ENCODE measurements around the gene GTF2F1.
"Not testable (repeated sequence)": the region's sequence is repeated elsewhere in the genome, so short reads cannot be mapped to it uniquely, and the experiment has no call there.

The GTF2F1 gene

GRCh38 chr19:6359568-6360341 lies 33.2 kb downstream of the GTF2F1 start:
- Histone ChIP-seq H4K12ac (ENCODE audit: low read depth, low read length) (no peak overlapping the region), H3K18ac (ENCODE audit: low read length) (no peak overlapping the region), H2AK5ac (ENCODE audit: low read length) (no peak overlapping the region), H3K9me3 (ENCODE audit: insufficient read depth, low read depth, low read length) (peaks cover 2% of the 10 kb centered on the region), H3K27ac (ENCODE audit: low read depth, low read length) (no peak overlapping the region), H2BK120ac (ENCODE audit: insufficient read depth, low read length, poor library complexity) (no peak overlapping the region), H3K36me3 (ENCODE audit: control insufficient read depth in 1 of 2, insufficient read depth in 2 of 2, low read length in 2 of 2) (peaks cover 8 to 10% of the 10 kb centered on the region in 2 experiments), H3K4me1 (ENCODE audit: control insufficient read depth in 1 of 2, insufficient read depth in 2 of 2, low read length in 2 of 2) (peaks cover 3 to 7% of the 10 kb centered on the region in 2 experiments), H2BK12ac (ENCODE audit: low read length) (no peak overlapping the region), H4K91ac (ENCODE audit: low read depth, low read length) (no peak overlapping the region), H4K8ac (ENCODE audit: low read depth, low read length) (no peak overlapping the region), H3K4ac (ENCODE audit: low read depth, low read length) (no peak overlapping the region), H3K79me1 (ENCODE audit: low read length) (peaks cover 8% of the 10 kb centered on the region), H3K14ac (ENCODE audit: low read length) (no peak overlapping the region), H2BK5ac (ENCODE audit: low read depth, low read length, poor library complexity) (no peak overlapping the region), H3K4me2 (ENCODE audit: low read length) (no peak overlapping the region), H3K27me3 (ENCODE audit: insufficient read depth, low read length) (no peaks in the 10 kb centered on the region), H3K9ac (ENCODE audit: low read length) (no peak overlapping the region), H3K23ac (ENCODE audit: low read length) (no peak overlapping the region), H3K79me2 (ENCODE audit: control insufficient read depth, insufficient read depth, low read length, poor library complexity) (peaks cover 10% of the 10 kb centered on the region), H2AFZ (ENCODE audit: insufficient read depth, low read length, poor library complexity) (no peak overlapping the region), H3K4me3 (ENCODE audit: low read depth, low read length) (no peak overlapping the region)
- no CpG with 5 or more reads among the region's 5 CpGs for WGBS (ENCODE audit: extremely low coverage, insufficient coverage, insufficient read length)
- DNase-seq, result no peak

- peaks cover 3 to 7% of the 10 kb centered on the region in 2 experiments for H3K4me1 ChIP-seq (ENCODE audit: control insufficient read depth in 1 of 2, insufficient read depth in 2 of 2, low read length in 2 of 2)
- no peak overlapping the region for H2AFZ ChIP-seq (ENCODE audit: insufficient read depth, low read length, poor library complexity)
- H3K27ac ChIP-seq (ENCODE audit: low read depth, low read length), result no peak overlapping the region
- H2BK120ac ChIP-seq (ENCODE audit: insufficient read depth, low read length, poor library complexity), result no peak overlapping the region
- no CpG with 5 or more reads among the region's 9 CpGs for WGBS (ENCODE audit: extremely low coverage, insufficient coverage, insufficient read length)
- peaks cover 8% of the 10 kb centered on the region for H3K79me1 ChIP-seq (ENCODE audit: low read length)
- no peak overlapping the region for H3K4me3 ChIP-seq (ENCODE audit: low read depth, low read length)
- no peaks in the 10 kb centered on the region for H3K27me3 ChIP-seq (ENCODE audit: insufficient read depth, low read length)
- H2BK5ac ChIP-seq (ENCODE audit: low read depth, low read length, poor library complexity), result no peak overlapping the region
- H3K4ac ChIP-seq (ENCODE audit: low read depth, low read length), result no peak overlapping the region
- H3K36me3 ChIP-seq (ENCODE audit: control insufficient read depth in 1 of 2, insufficient read depth in 2 of 2, low read length in 2 of 2), result no peaks in the 10 kb centered on the region
- no peak overlapping the region for H3K23ac ChIP-seq (ENCODE audit: low read length)
- H2BK12ac ChIP-seq (ENCODE audit: low read length), result no peak overlapping the region
- peaks cover 10% of the 10 kb centered on the region for H3K79me2 ChIP-seq (ENCODE audit: control insufficient read depth, insufficient read depth, low read length, poor library complexity)
- no peak overlapping the region for H2AK5ac ChIP-seq (ENCODE audit: low read length)
- H3K9me3 ChIP-seq (ENCODE audit: insufficient read depth, low read depth, low read length), result peaks cover 2% of the 10 kb centered on the region
- no peak overlapping the region for H4K91ac ChIP-seq (ENCODE audit: low read depth, low read length)
- DNase-seq, result peak; percentile 87 to 91
- H3K9ac ChIP-seq (ENCODE audit: low read length), result no peak overlapping the region
- H4K12ac ChIP-seq (ENCODE audit: low read depth, low read length), result no peak overlapping the region
- H4K8ac ChIP-seq (ENCODE audit: low read depth, low read length), result no peak overlapping the region
- no peak overlapping the region for H3K14ac ChIP-seq (ENCODE audit: low read length)
- H3K18ac ChIP-seq (ENCODE audit: low read length), result no peak overlapping the region
- H3K4me2 ChIP-seq (ENCODE audit: low read length), result no peak overlapping the region
Measured at GRCh38 chr19:6358003-6358402, 35.0 kb downstream of the GTF2F1 start.

- no peak overlapping the region for H3K4me2 ChIP-seq (ENCODE audit: low read length)
- WGBS (ENCODE audit: extremely low coverage, insufficient coverage, insufficient read length), result no CpG with 5 or more reads among the region's 14 CpGs
- H3K9me3 ChIP-seq (ENCODE audit: insufficient read depth, low read depth, low read length), result peaks cover 2% of the 10 kb centered on the region
- no peak overlapping the region for H3K4ac ChIP-seq (ENCODE audit: low read depth, low read length)
- H4K12ac ChIP-seq (ENCODE audit: low read depth, low read length), result no peak overlapping the region
- no peak overlapping the region for H2BK12ac ChIP-seq (ENCODE audit: low read length)
- H3K4me3 ChIP-seq (ENCODE audit: low read depth, low read length), result no peak overlapping the region
- H2BK5ac ChIP-seq (ENCODE audit: low read depth, low read length, poor library complexity), result no peak overlapping the region
- peaks cover 0 to 3% of the 10 kb centered on the region in 2 experiments for H3K4me1 ChIP-seq (ENCODE audit: control insufficient read depth in 1 of 2, insufficient read depth in 2 of 2, low read length in 2 of 2)
- H4K8ac ChIP-seq (ENCODE audit: low read depth, low read length), result no peak overlapping the region
- no peak for DNase-seq
- H3K79me1 ChIP-seq (ENCODE audit: low read length), result peaks cover 8% of the 10 kb centered on the region
- no peaks in the 10 kb centered on the region for H3K27me3 ChIP-seq (ENCODE audit: insufficient read depth, low read length)
- H3K9ac ChIP-seq (ENCODE audit: low read length), result no peak overlapping the region
- H2AK5ac ChIP-seq (ENCODE audit: low read length), result no peak overlapping the region
- H3K18ac ChIP-seq (ENCODE audit: low read length), result no peak overlapping the region
- H3K14ac ChIP-seq (ENCODE audit: low read length), result no peak overlapping the region
- no peak overlapping the region for H2BK120ac ChIP-seq (ENCODE audit: insufficient read depth, low read length, poor library complexity)
- no peak overlapping the region for H3K27ac ChIP-seq (ENCODE audit: low read depth, low read length)
- no peaks in the 10 kb centered on the region for H3K36me3 ChIP-seq (ENCODE audit: control insufficient read depth in 1 of 2, insufficient read depth in 2 of 2, low read length in 2 of 2)
- H3K79me2 ChIP-seq (ENCODE audit: control insufficient read depth, insufficient read depth, low read length, poor library complexity), result peaks cover 8% of the 10 kb centered on the region
- no peak overlapping the region for H2AFZ ChIP-seq (ENCODE audit: insufficient read depth, low read length, poor library complexity)
- H3K23ac ChIP-seq (ENCODE audit: low read length), result no peak overlapping the region
- H4K91ac ChIP-seq (ENCODE audit: low read depth, low read length), result no peak overlapping the region
Measured at GRCh38 chr19:6357174-6357573, 35.8 kb downstream of the GTF2F1 start.

GRCh38 chr19:6355321-6356040 lies 37.5 kb downstream of the GTF2F1 start:
- H3K4ac ChIP-seq (ENCODE audit: low read depth, low read length); H3K4me2 ChIP-seq (ENCODE audit: low read length); H2BK5ac ChIP-seq (ENCODE audit: low read depth, low read length, poor library complexity); H2BK120ac ChIP-seq (ENCODE audit: insufficient read depth, low read length, poor library complexity); H2BK12ac ChIP-seq (ENCODE audit: low read length); H3K4me3 ChIP-seq (ENCODE audit: low read depth, low read length); H3K18ac ChIP-seq (ENCODE audit: low read length); DNase-seq; H3K4me1 ChIP-seq (ENCODE audit: control insufficient read depth in 1 of 2, insufficient read depth in 2 of 2, low read length in 2 of 2); H3K79me1 ChIP-seq (ENCODE audit: low read length); H3K27me3 ChIP-seq (ENCODE audit: insufficient read depth, low read length); H3K79me2 ChIP-seq (ENCODE audit: control insufficient read depth, insufficient read depth, low read length, poor library complexity); H4K12ac ChIP-seq (ENCODE audit: low read depth, low read length); H4K8ac ChIP-seq (ENCODE audit: low read depth, low read length); H3K27ac ChIP-seq (ENCODE audit: low read depth, low read length); H2AK5ac ChIP-seq (ENCODE audit: low read length); H3K9me3 ChIP-seq (ENCODE audit: insufficient read depth, low read depth, low read length); H3K9ac ChIP-seq (ENCODE audit: low read length); H3K23ac ChIP-seq (ENCODE audit: low read length); H2AFZ ChIP-seq (ENCODE audit: insufficient read depth, low read length, poor library complexity); H4K91ac ChIP-seq (ENCODE audit: low read depth, low read length); H3K36me3 ChIP-seq (ENCODE audit: control insufficient read depth in 1 of 2, insufficient read depth in 2 of 2, low read length in 2 of 2); H3K14ac ChIP-seq (ENCODE audit: low read length): not testable (repeated sequence)
- WGBS (ENCODE audit: extremely low coverage, insufficient coverage, insufficient read length), result no CpG with 5 or more reads among the region's 46 CpGs
